GM23338 (cell line): Measurements from ENCODE around the gene ZXDC. TPM values are rescaled to one million over a fixed set of nuclear protein-coding genes. Genes with fewer than 3 reads are reported as not detected.

ENCODE experiments used
- ATAC-seq: fragments of 200-7000 bp; cut with Tn5 transposase; 3 replicates; pipeline ENCODE4 v1.9.1; 2020
- DNase-seq: peaks from one replicate; pipeline ENCODE4 v3.0.0-alpha.2; 2015; ENCODE audit warnings: low spot score
- H2AFZ ChIP-seq: fragments of 200-600 bp; sonication (generic); 2 replicates; pipeline ENCODE4 v1.8.0; 2016; ENCODE audit warnings: antibody characterized with exemption, mild to moderate bottlenecking, moderate library complexity
- H3F3A ChIP-seq: fragments of 200-600 bp; sonication (generic); replicated peaks from 2 replicates; pipeline ENCODE4 v1.8.0; 2017; ENCODE audit warnings: antibody characterized with exemption, mixed run types, low read depth
- H3K27ac ChIP-seq: fragments of 200-600 bp; sonication (generic); 2 replicates; pipeline ENCODE4 v1.6.1; 2016; ENCODE audit warnings: low read depth
- H3K27me3 ChIP-seq: fragments of 200-600 bp; sonication (generic); 2 replicates; pipeline ENCODE4 v1.8.0; 2016; ENCODE audit warnings: mild to moderate bottlenecking, mixed run types, moderate library complexity; ENCODE audit not compliant: insufficient read depth
- H3K36me3 ChIP-seq: fragments of 200-600 bp; sonication (generic); 2 replicates; pipeline ENCODE4 v1.8.0; 2016; ENCODE audit warnings: mild to moderate bottlenecking; ENCODE audit not compliant: insufficient read depth
- H3K4me1 ChIP-seq: fragments of 200-600 bp; sonication (generic); 2 replicates; pipeline ENCODE4 v1.8.0; 2016; ENCODE audit warnings: mild to moderate bottlenecking, moderate library complexity; ENCODE audit not compliant: insufficient read depth
- H3K4me2 ChIP-seq: fragments of 200-600 bp; sonication (generic); 2 replicates; pipeline ENCODE4 v1.7.1; 2017; ENCODE audit warnings: mixed run types
- H3K4me3 ChIP-seq: fragments of 200-600 bp; sonication (generic); 2 replicates; pipeline ENCODE4 v1.6.1; 2016; ENCODE audit warnings: mixed run types
- H3K79me2 ChIP-seq: fragments of 200-600 bp; sonication (generic); replicated peaks from 2 replicates; pipeline ENCODE4 v1.8.0; 2017; ENCODE audit warnings: mild to moderate bottlenecking; ENCODE audit not compliant: insufficient read depth
- H3K9me2 ChIP-seq: fragments of 200-600 bp; sonication (generic); 2 replicates; pipeline ENCODE4 v1.8.0; 2017; ENCODE audit not compliant: insufficient read depth
- H4K20me1 ChIP-seq: fragments of 200-600 bp; sonication (generic); replicated peaks from 2 replicates; pipeline ENCODE4 v1.8.0; 2017; ENCODE audit warnings: mild to moderate bottlenecking; ENCODE audit not compliant: insufficient read depth
- H3K27ac Mint-ChIP-seq: 2 replicates; pipeline ENCODE4 v1.8.0; 2020; ENCODE audit warnings: inconsistent platforms, mild to moderate bottlenecking, moderate library complexity, mixed read lengths
- H3K27me3 Mint-ChIP-seq: 3 replicates; pipeline ENCODE4 v1.8.0; 2022; ENCODE audit warnings: low read depth, mild to moderate bottlenecking, moderate library complexity, mixed read lengths, inconsistent platforms; ENCODE audit not compliant: insufficient read depth, poor library complexity
- H3K36me3 Mint-ChIP-seq: 3 replicates; pipeline ENCODE4 v1.8.0; 2021; ENCODE audit warnings: low read depth, mild to moderate bottlenecking, inconsistent platforms, moderate library complexity, mixed read lengths
- H3K4me1 Mint-ChIP-seq: 3 replicates; pipeline ENCODE4 v1.8.0; 2020; ENCODE audit warnings: mild to moderate bottlenecking, inconsistent platforms, mixed read lengths
- H3K4me3 Mint-ChIP-seq: 3 replicates; pipeline ENCODE4 v1.8.0; 2021; ENCODE audit warnings: moderate library complexity, mild to moderate bottlenecking, inconsistent platforms, mixed read lengths
- H3K9me3 Mint-ChIP-seq: 3 replicates; pipeline ENCODE4 v1.8.0; 2020; ENCODE audit warnings: moderate library complexity, mild to moderate bottlenecking, inconsistent platforms, mixed read lengths
- JUNB ChIP-seq: IDR thresholded peaks from one replicate; pipeline ENCODE4 v1.6.1; 2016; ENCODE audit warnings: antibody characterized with exemption; ENCODE audit not compliant: unreplicated experiment
- POLR2AphosphoS5 ChIP-seq: IDR thresholded peaks from 2 replicates; pipeline ENCODE4 v1.6.1; 2016; ENCODE audit warnings: antibody characterized with exemption, low read depth
- ZNF114 ChIP-seq: fragments of 250-450 bp; sonication (Bioruptor Pico); IDR thresholded peaks from 2 replicates; pipeline ENCODE4 v1.5.0; 2020; ENCODE audit warnings: mild to moderate bottlenecking, moderate library complexity
- ZNF331 ChIP-seq: fragments of 250-450 bp; sonication (Bioruptor Pico); IDR thresholded peaks from 2 replicates; pipeline ENCODE4 v1.5.0; 2020; ENCODE audit warnings: low read depth, mild to moderate bottlenecking, moderate library complexity
- polyA plus RNA-seq: library from polyadenylated mRNA; unstranded; fragments of >200 nt; fragmentation: Nextera tagmentation; extraction: Ambion mirVana; gene quantifications from 2 replicates; pipeline ENCODE4 v1.2.1, GENCODE V29; 2016
- total RNA-seq: library from RNA; depleted of rRNA; stranded (reverse); fragments of >200 nt; shearing (Covaris generic); gene quantifications from 2 replicates; pipeline ENCODE4 v1.2.3, GENCODE V29; 2014
- TF ChIP-seq, protein P1 (sequence below): fragments of 250-450 bp; sonication (Bioruptor Pico); IDR thresholded peaks from 2 replicates; pipeline ENCODE4 v1.5.0; 2020; ENCODE audit warnings: mild to moderate bottlenecking, moderate library complexity
- TF ChIP-seq, protein P2 (sequence below): IDR thresholded peaks from one replicate; pipeline ENCODE4 v1.6.1; 2018; ENCODE audit warnings: antibody characterized with exemption; ENCODE audit not compliant: unreplicated experiment
- TF ChIP-seq, protein P3 (sequence below): IDR thresholded peaks from 2 replicates; pipeline ENCODE4 v1.6.1; 2016; ENCODE audit warnings: antibody characterized with exemption
- TF ChIP-seq, protein P4 (sequence below), 2 experiments: fragments of 200-600 bp in 1 of 2; sonication (generic) in 1 of 2; conservative IDR thresholded peaks; 2 replicates each; pipeline versions ENCODE4 v1.5.1 to v1.6.1; 2016 to 2017; ENCODE audit warnings: antibody characterized with exemption in 2 of 2, low read depth in 2 of 2, mild to moderate bottlenecking in 2 of 2, moderate library complexity in 1 of 2

ZXDC gene
- total and polyA plus RNA-seq, 2 experiments from 2014 or later = 5.7 to 45.1 TPM

DNA sequence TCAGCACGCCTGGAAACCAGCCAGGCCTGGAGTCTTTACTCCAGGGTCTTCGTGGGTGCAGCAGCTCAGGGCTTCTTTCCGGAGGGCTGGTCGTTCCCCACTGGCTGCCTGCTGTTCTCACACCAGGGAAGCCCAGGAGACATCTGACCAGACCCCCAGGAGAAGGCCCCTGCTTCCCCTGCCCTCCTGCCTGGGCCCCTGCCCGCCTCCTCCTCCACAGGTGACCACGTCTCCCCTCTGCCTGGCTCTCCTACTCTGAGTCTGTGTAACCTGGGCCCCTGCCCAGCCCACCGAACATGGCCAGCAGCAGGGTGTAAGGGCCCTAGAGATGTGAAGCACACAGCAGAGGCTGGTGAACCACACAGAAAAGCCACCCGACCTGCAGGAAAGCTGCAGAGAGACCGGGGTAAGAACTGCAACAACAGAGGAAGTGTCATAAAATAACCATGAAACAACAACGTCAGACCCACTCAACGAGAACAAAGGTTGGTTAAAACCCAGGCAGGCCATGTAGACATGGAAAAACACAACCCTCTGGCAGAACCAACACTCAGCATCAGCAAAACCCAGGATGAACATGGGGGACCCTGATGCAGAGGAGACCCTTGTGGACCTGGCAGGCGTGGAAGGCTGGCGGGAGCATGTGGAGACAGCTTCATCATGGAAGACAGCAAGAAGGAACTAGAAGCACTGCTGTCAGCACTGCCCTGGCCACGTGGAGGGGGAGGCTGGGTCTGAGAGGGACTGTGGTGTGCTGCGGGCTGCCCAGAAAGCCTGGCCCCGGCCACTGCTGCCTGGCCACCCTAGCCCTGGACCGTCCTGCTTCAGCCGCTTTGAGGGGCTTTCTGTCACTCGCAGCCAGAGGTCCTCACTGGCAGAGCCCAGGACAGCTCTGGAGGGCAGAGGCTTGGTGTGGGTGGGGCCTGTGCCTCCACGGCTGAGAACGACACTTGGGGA, 21.5 kb upstream of the ZXDC start (continued):
- TF ChIP-seq, protein P1, sequence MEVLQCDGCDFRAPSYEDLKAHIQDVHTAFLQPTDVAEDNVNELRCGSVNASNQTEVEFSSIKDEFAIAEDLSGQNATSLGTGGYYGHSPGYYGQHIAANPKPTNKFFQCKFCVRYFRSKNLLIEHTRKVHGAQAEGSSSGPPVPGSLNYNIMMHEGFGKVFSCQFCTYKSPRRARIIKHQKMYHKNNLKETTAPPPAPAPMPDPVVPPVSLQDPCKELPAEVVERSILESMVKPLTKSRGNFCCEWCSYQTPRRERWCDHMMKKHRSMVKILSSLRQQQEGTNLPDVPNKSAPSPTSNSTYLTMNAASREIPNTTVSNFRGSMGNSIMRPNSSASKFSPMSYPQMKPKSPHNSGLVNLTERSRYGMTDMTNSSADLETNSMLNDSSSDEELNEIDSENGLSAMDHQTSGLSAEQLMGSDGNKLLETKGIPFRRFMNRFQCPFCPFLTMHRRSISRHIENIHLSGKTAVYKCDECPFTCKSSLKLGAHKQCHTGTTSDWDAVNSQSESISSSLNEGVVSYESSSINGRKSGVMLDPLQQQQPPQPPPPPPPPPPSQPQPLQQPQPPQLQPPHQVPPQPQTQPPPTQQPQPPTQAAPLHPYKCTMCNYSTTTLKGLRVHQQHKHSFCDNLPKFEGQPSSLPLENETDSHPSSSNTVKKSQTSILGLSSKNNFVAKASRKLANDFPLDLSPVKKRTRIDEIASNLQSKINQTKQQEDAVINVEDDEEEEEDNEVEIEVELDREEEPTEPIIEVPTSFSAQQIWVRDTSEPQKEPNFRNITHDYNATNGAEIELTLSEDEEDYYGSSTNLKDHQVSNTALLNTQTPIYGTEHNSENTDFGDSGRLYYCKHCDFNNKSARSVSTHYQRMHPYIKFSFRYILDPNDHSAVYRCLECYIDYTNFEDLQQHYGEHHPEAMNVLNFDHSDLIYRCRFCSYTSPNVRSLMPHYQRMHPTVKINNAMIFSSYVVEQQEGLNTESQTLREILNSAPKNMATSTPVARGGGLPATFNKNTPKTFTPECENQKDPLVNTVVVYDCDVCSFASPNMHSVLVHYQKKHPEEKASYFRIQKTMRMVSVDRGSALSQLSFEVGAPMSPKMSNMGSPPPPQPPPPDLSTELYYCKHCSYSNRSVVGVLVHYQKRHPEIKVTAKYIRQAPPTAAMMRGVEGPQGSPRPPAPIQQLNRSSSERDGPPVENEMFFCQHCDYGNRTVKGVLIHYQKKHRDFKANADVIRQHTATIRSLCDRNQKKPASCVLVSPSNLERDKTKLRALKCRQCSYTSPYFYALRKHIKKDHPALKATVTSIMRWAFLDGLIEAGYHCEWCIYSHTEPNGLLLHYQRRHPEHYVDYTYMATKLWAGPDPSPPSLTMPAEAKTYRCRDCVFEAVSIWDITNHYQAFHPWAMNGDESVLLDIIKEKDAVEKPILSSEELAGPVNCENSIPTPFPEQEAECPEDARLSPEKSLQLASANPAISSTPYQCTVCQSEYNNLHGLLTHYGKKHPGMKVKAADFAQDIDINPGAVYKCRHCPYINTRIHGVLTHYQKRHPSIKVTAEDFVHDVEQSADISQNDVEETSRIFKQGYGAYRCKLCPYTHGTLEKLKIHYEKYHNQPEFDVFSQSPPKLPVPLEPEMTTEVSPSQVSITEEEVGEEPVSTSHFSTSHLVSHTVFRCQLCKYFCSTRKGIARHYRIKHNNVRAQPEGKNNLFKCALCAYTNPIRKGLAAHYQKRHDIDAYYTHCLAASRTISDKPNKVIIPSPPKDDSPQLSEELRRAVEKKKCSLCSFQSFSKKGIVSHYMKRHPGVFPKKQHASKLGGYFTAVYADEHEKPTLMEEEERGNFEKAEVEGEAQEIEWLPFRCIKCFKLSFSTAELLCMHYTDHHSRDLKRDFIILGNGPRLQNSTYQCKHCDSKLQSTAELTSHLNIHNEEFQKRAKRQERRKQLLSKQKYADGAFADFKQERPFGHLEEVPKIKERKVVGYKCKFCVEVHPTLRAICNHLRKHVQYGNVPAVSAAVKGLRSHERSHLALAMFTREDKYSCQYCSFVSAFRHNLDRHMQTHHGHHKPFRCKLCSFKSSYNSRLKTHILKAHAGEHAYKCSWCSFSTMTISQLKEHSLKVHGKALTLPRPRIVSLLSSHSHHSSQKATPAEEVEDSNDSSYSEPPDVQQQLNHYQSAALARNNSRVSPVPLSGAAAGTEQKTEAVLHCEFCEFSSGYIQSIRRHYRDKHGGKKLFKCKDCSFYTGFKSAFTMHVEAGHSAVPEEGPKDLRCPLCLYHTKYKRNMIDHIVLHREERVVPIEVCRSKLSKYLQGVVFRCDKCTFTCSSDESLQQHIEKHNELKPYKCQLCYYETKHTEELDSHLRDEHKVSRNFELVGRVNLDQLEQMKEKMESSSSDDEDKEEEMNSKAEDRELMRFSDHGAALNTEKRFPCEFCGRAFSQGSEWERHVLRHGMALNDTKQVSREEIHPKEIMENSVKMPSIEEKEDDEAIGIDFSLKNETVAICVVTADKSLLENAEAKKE (CRISPR knock-in tag) = no peak
- TF ChIP-seq, protein P2, sequence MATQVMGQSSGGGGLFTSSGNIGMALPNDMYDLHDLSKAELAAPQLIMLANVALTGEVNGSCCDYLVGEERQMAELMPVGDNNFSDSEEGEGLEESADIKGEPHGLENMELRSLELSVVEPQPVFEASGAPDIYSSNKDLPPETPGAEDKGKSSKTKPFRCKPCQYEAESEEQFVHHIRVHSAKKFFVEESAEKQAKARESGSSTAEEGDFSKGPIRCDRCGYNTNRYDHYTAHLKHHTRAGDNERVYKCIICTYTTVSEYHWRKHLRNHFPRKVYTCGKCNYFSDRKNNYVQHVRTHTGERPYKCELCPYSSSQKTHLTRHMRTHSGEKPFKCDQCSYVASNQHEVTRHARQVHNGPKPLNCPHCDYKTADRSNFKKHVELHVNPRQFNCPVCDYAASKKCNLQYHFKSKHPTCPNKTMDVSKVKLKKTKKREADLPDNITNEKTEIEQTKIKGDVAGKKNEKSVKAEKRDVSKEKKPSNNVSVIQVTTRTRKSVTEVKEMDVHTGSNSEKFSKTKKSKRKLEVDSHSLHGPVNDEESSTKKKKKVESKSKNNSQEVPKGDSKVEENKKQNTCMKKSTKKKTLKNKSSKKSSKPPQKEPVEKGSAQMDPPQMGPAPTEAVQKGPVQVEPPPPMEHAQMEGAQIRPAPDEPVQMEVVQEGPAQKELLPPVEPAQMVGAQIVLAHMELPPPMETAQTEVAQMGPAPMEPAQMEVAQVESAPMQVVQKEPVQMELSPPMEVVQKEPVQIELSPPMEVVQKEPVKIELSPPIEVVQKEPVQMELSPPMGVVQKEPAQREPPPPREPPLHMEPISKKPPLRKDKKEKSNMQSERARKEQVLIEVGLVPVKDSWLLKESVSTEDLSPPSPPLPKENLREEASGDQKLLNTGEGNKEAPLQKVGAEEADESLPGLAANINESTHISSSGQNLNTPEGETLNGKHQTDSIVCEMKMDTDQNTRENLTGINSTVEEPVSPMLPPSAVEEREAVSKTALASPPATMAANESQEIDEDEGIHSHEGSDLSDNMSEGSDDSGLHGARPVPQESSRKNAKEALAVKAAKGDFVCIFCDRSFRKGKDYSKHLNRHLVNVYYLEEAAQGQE = no peak

DNA sequence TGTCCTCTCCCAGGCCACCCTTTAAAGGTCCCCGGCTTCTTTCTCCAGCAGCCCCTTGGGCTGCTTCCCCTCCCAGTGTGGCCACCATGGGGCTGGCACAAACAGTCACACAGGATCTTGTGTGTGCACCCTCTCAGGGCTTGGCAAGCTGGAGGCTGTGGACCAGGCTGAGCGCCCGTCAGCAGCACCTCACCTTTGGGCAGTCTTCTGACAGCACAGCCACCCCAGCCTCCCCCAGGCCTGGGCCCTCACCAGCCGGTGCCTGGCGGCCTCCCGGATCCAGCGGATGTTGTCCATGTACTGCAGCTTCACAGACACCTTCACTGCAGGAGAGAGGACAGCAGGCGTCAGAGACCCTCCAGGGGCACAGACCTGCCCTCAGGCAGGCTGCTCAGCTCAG, 20.1 kb upstream of the ZXDC start:
- Histone ChIP-seq H3K79me2 (no peaks in the 10 kb centered on the region), H3K36me3 (no peaks in the 10 kb centered on the region), H4K20me1 (no peaks in the 10 kb centered on the region), H3K4me2 (no peak overlapping the region), H3K9me2 (no peaks in the 10 kb centered on the region), H3K4me3 (no peak overlapping the region), H3F3A (no peaks in the 10 kb centered on the region), H3K27ac (no peak overlapping the region), H2AFZ (no peak overlapping the region), H3K4me1 (peaks cover 8% of the 10 kb centered on the region; the same call in 1 of the 2 replicates), H3K27me3 (no peaks in the 10 kb centered on the region)
- H3K4me1 Mint-ChIP-seq = peaks cover 19% of the 10 kb centered on the region
- DNase-seq = no peak
- no peaks in the 10 kb centered on the region for H3K9me3 Mint-ChIP-seq
- H3K27ac Mint-ChIP-seq = no peak overlapping the region
- H3K36me3 Mint-ChIP-seq = no peaks in the 10 kb centered on the region
- H3K4me3 Mint-ChIP-seq = no peak overlapping the region
- no peak for ATAC-seq
- peaks cover 19% of the 10 kb centered on the region for H3K27me3 Mint-ChIP-seq
- TF ChIP-seq ZNF331 (CRISPR knock-in tag) (no peak), POLR2AphosphoS5 (no peak), ZNF114 (no peak), JUNB (no peak)
- TF ChIP-seq, protein P3, sequence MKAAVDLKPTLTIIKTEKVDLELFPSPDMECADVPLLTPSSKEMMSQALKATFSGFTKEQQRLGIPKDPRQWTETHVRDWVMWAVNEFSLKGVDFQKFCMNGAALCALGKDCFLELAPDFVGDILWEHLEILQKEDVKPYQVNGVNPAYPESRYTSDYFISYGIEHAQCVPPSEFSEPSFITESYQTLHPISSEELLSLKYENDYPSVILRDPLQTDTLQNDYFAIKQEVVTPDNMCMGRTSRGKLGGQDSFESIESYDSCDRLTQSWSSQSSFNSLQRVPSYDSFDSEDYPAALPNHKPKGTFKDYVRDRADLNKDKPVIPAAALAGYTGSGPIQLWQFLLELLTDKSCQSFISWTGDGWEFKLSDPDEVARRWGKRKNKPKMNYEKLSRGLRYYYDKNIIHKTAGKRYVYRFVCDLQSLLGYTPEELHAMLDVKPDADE = no peak
- TF ChIP-seq, protein P4, sequence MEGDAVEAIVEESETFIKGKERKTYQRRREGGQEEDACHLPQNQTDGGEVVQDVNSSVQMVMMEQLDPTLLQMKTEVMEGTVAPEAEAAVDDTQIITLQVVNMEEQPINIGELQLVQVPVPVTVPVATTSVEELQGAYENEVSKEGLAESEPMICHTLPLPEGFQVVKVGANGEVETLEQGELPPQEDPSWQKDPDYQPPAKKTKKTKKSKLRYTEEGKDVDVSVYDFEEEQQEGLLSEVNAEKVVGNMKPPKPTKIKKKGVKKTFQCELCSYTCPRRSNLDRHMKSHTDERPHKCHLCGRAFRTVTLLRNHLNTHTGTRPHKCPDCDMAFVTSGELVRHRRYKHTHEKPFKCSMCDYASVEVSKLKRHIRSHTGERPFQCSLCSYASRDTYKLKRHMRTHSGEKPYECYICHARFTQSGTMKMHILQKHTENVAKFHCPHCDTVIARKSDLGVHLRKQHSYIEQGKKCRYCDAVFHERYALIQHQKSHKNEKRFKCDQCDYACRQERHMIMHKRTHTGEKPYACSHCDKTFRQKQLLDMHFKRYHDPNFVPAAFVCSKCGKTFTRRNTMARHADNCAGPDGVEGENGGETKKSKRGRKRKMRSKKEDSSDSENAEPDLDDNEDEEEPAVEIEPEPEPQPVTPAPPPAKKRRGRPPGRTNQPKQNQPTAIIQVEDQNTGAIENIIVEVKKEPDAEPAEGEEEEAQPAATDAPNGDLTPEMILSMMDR (conservative IDR thresholded peaks at IDR 0.05; ENCODE audit: low read depth in 2 of 2) = no peak
